Uterus (tissue), 4 donors: Measurements from ENCODE around the gene CSE1L. TPM values are rescaled to one million over a fixed set of nuclear protein-coding genes. Genes with fewer than 3 reads are reported as not detected.
"Not testable (repeated sequence)": the region's sequence is repeated elsewhere in the genome, so short reads cannot be mapped to it uniquely, and the experiment has no call there.

Experiments used
- DNase-seq, 2 donors: peaks; one replicate each; pipeline ENCODE4 v3.0.0-alpha.2; 2019 to 2020
- H3K27ac ChIP-seq, 2 donors: fragments of 200-600 bp; sonication (generic); 1 replicate in 1 of 2; 2 replicates in 1 of 2; pipeline ENCODE4 v1.5.1; 2016 to 2018
- H3K27me3 ChIP-seq, 2 donors: fragments of 200-600 bp; sonication (generic); one replicate each; pipeline ENCODE4 v1.5.1; 2018 to 2019; ENCODE audit warnings: control low read depth in 1 of 2
- H3K36me3 ChIP-seq, 2 donors: fragments of 200-600 bp; sonication (generic); one replicate each; pipeline ENCODE4 v1.5.1; 2019; ENCODE audit warnings: control low read depth in 1 of 2
- H3K4me1 ChIP-seq, 2 donors: fragments of 200-600 bp; sonication (generic); one replicate each; pipeline ENCODE4 v1.5.1; 2018 to 2019; ENCODE audit warnings: control low read depth in 1 of 2
- H3K4me3 ChIP-seq, 2 donors: fragments of 200-600 bp; sonication (generic); 1 replicate in 1 of 2; 2 replicates in 1 of 2; pipeline ENCODE4 v1.5.1; 2018 to 2019; ENCODE audit warnings: mild to moderate bottlenecking in 1 of 2
- H3K9me3 ChIP-seq, 2 donors: fragments of 200-600 bp; sonication (generic); one replicate each; pipeline ENCODE4 v1.5.1; 2019; ENCODE audit warnings: control low read depth in 1 of 2
- CTCF ChIP-seq, 4 experiments: fragments of 200-600 bp in 2 of 4; fragments of 450-650 bp in 2 of 4; sonication (generic) in 2 of 4; IDR thresholded peaks; one replicate each; pipeline ENCODE4 v1.5.1; 2016 to 2019; ENCODE audit warnings: antibody characterized with exemption in 4 of 4, mild to moderate bottlenecking in 2 of 4, moderate library complexity in 1 of 4
- POLR2A ChIP-seq, 2 donors: fragments of 450-650 bp; IDR thresholded peaks; one replicate each; pipeline ENCODE4 v1.6.1; 2016; ENCODE audit warnings: antibody characterized with exemption in 2 of 2, mild to moderate bottlenecking in 1 of 2, moderate library complexity in 1 of 2
- intact Hi-C: fragments of 100-400 bp; cut with DNase I; formaldehyde crosslinking; loops from one replicate; pipeline ENCODE4 v1.15.1; 2023; ENCODE audit warnings: low total_unique reads
- total RNA-seq, 4 donors: library from RNA; depleted of rRNA in 3 of 4; stranded (reverse); fragments of >200 nt in 3 of 4; gene quantifications; one replicate each; pipeline versions ENCODE4 v1.1.0 to v1.2.4, GENCODE V29; 2014 to 2023
- donor health status: DM: yes; HTN: yes; CAD: no.

Gene CSE1L
- total RNA-seq, 4 donors from 2014 or later = 49.2 to 104 (median 57.6) TPM

- Histone ChIP-seq H3K9me3 (no peaks in the 10 kb centered on the region), H3K27me3 (no peaks in the 10 kb centered on the region), H3K4me1 (no peaks in the 10 kb centered on the region), H3K27ac (no peak overlapping the region), H3K4me3 (no peak overlapping the region), H3K36me3 (no peaks in the 10 kb centered on the region)
- intact Hi-C loops = no loop called here
- TF ChIP-seq POLR2A (IDR thresholded peaks at IDR 0.05) (no peak), CTCF (IDR thresholded peaks at IDR 0.05) (no peak)
- no peak for DNase-seq
These were observed 77.9 kb downstream of the CSE1L start for GRCh38 chr20:49123982-49124381.

- TF ChIP-seq CTCF (IDR thresholded peaks at IDR 0.05) = peak; percentile 42 to 77 (median 65)
- TF ChIP-seq POLR2A (IDR thresholded peaks at IDR 0.05) = no peak
- no peaks in the 10 kb centered on the region for H3K9me3 ChIP-seq
- peak overlapping the region; percentile 20 to 36 for H3K27ac ChIP-seq
- H3K4me3 ChIP-seq = no peak overlapping the region
- H3K4me1 ChIP-seq = no peaks in the 10 kb centered on the region
- intact Hi-C loops = loop anchor here (5.0 kb wide), 1 partner anchor 84 kb away; the partner anchor contains the start of gene DDX27
- DNase-seq = peak in 1 of 2 donors; percentile 25
- no peaks in the 10 kb centered on the region for H3K36me3 ChIP-seq
- H3K27me3 ChIP-seq = no peaks in the 10 kb centered on the region
These were observed 86.9 kb downstream of the CSE1L start for GRCh38 chr20:49132995-49133478.

- Histone ChIP-seq H3K4me1 (no peaks in the 10 kb centered on the region), H3K36me3 (no peaks in the 10 kb centered on the region), H3K27me3 (no peaks in the 10 kb centered on the region), H3K4me3 (no peak overlapping the region), H3K9me3 (no peaks in the 10 kb centered on the region), H3K27ac (peak overlapping the region; percentile 20 to 36)
- intact Hi-C loops = loop anchor here (5.0 kb wide), 1 partner anchor 84 kb away; the partner anchor contains the start of gene DDX27
- DNase-seq = no peak
- TF ChIP-seq POLR2A (IDR thresholded peaks at IDR 0.05) = no peak
- no peak for TF ChIP-seq CTCF (IDR thresholded peaks at IDR 0.05)
These were observed 87.5 kb downstream of the CSE1L start for GRCh38 chr20:49133571-49133970.

GRCh38 chr20:49134797-49135196 lies 88.7 kb downstream of the CSE1L start:
- not testable (repeated sequence) for H3K9me3 ChIP-seq, H3K4me1 ChIP-seq, H3K36me3 ChIP-seq, H3K27ac ChIP-seq, DNase-seq, H3K4me3 ChIP-seq, H3K27me3 ChIP-seq
- intact Hi-C loops = loop anchor here (5.0 kb wide), 1 partner anchor 83 kb away; the partner anchor contains the start of gene DDX27

DNA sequence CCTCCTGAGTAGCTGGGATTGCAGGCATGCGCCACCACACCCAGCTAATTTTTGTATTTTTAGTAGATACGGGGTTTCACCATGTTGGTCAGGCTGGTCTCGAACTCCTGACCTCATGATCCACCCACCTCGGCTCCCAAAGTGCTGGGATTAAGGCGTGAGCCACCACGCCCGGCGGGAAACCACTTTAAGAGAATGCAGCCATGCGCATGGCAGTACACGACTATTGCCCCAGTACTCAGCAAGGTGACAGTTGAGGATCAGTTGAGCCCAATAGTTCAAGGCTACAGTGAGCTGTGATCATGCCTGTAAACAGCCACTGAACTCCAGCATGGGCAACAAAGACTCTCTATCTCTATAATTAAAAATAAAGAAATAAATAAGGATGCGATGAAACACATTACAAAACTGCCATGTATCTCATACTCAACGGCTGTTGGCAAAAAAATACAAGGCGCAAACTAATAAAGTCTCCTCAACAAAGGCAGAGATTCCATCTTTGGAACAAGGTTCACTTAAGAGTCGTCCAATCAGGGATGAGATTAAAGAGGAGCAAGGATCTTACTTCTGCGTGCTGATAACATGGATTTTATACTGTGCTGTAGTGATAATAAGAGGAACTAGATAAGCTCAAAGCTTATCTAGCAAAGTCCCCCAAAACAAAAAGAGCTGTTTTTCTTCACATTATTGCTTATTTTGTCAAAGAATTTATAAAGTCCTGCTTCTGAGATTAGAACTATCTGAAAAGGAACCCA lies 90.9 kb downstream of the CSE1L start:
- no peaks in the 10 kb centered on the region for H3K27me3 ChIP-seq
- intact Hi-C loops = no loop called here
- H3K36me3 ChIP-seq = no peaks in the 10 kb centered on the region
- TF ChIP-seq POLR2A (IDR thresholded peaks at IDR 0.05) (no peak), CTCF (IDR thresholded peaks at IDR 0.05) (no peak)
- no peak overlapping the region for H3K4me3 ChIP-seq
- no peaks in the 10 kb centered on the region for H3K4me1 ChIP-seq
- no peak overlapping the region for H3K27ac ChIP-seq
- no peak for DNase-seq
- H3K9me3 ChIP-seq = no peaks in the 10 kb centered on the region
